Heart left ventricle (tissue), 16 donors: ENCODE measurements around the gene OLFML2B. TPM values are rescaled to one million over a fixed set of nuclear protein-coding genes. Genes with fewer than 3 reads are reported as not detected.

Experiments used
- ATAC-seq, 4 donors: fragments of 200-7000 bp; cut with Tn5 transposase; one replicate each; pipeline ENCODE4 v1.9.1; 2020 to 2022; ENCODE audit warnings: moderate library complexity in 4 of 4, mild to moderate bottlenecking in 3 of 4, moderate number of reproducible peaks in 1 of 4
- DNase-seq, 5 donors: peaks; one replicate each; pipeline ENCODE4 v3.0.0-alpha.2; 2020
- H3K27ac ChIP-seq, 12 donors: fragments of 200-600 bp; sonication (generic) in 4 of 12; one replicate each; pipeline versions ENCODE4 v1.5.0 to v1.8.0; 2016 to 2022; ENCODE audit warnings: mild to moderate bottlenecking in 2 of 12
- H3K27me3 ChIP-seq, 9 donors: fragments of 200-600 bp; sonication (generic) in 2 of 9; one replicate each; pipeline versions ENCODE4 v1.5.1 to v1.8.0; 2016 to 2022; ENCODE audit warnings: mild to moderate bottlenecking in 3 of 9
- H3K36me3 ChIP-seq, 9 donors: fragments of 200-600 bp; sonication (generic) in 2 of 9; one replicate each; pipeline versions ENCODE4 v1.5.0 to v1.8.0; 2018 to 2022; ENCODE audit warnings: mild to moderate bottlenecking in 2 of 9
- H3K4me1 ChIP-seq, 12 donors: fragments of 200-600 bp; sonication (generic) in 4 of 12; one replicate each; pipeline versions ENCODE4 v1.5.0 to v1.8.0; 2016 to 2022; ENCODE audit warnings: mild to moderate bottlenecking in 3 of 12
- H3K4me3 ChIP-seq, 12 donors: fragments of 200-600 bp; sonication (generic) in 4 of 12; one replicate each; pipeline versions ENCODE4 v1.5.0 to v1.8.0; 2017 to 2022; ENCODE audit warnings: mild to moderate bottlenecking in 9 of 12, moderate library complexity in 4 of 12
- H3K9me3 ChIP-seq, 12 donors: fragments of 200-600 bp; sonication (generic) in 4 of 12; one replicate each; pipeline versions ENCODE4 v1.5.0 to v1.8.0; 2016 to 2022; ENCODE audit warnings: mild to moderate bottlenecking in 1 of 12
- CTCF ChIP-seq, 12 donors: fragments of 200-600 bp; sonication (generic) in 4 of 12; IDR thresholded peaks; one replicate each; pipeline versions ENCODE4 v1.5.0 to v1.8.0; 2018 to 2022; ENCODE audit warnings: antibody characterized with exemption in 12 of 12, mild to moderate bottlenecking in 5 of 12
- POLR2A ChIP-seq, 2 donors: fragments of 450-650 bp; IDR thresholded peaks; one replicate each; pipeline ENCODE4 v1.6.1; 2017; ENCODE audit warnings: antibody characterized with exemption in 2 of 2, mild to moderate bottlenecking in 2 of 2, moderate library complexity in 2 of 2
- WGBS, 4 donors: extraction: QIAGEN DNeasy Blood & Tissue Kit in 2 of 4; methylation state at CpG; one replicate each; pipeline versions ENCODE4 v1.1.5 to v1.1.7; 2013 to 2018; 5-methylcytosine and 5-hydroxymethylcytosine counted together
- intact Hi-C, 10 donors: fragments of 100-400 bp; cut with DNase I; formaldehyde crosslinking; loops; one replicate each; pipeline versions ENCODE4 v1.11.1 to v1.14.2; 2022
- polyA plus RNA-seq, 2 donors: library from polyadenylated mRNA; stranded (reverse); fragments of 200-250 nt; gene quantifications; one replicate each; pipeline ENCODE4 v1.2.3, GENCODE V29; 2013
- total RNA-seq, 9 donors: library from RNA; depleted of rRNA in 2 of 9; stranded (reverse); fragments of >200 nt in 2 of 9; fragmentation: NEBNext Ultra II Directional in 3 of 9; extraction: Animal tissue kit (Norgen Biotek cat#: 25700) in 3 of 9; gene quantifications; one replicate each; pipeline versions ENCODE4 v1.1.0 to v1.2.4, GENCODE V29; 2016 to 2023
- donor health status: ischemic (EF 13 %, LVEDD 7.1; RV severe dilation, severe dysfunction).
- donor health status: healthy with polysubstance abuse.
- donor health status: DM: no; HTN: yes; CAD: no.
- donor health status: DM: no; HTN: no; CAD: no.
- donor health status: ischemic (EF 25% LVEDD 6.9; RV normal size, moderate dysfunction).
- donor health status: ischemic (EF 25% LVEDD 5.7; RV mildly dilated, moderate dysfunction).
- donor health status: healthy.
- donor health status: DM: yes; HTN: yes; CAD: no.
- donor health status: ischemic (EF 35%, LVEDD 5.7; RV mildly dilated, moderate dysfunction).
- donor health status: nonischemic (EF 11% LVEDD 7.7; RV severe dilation, severe dysfunction).
- donor health status: DM: yes; HTN: yes; CAD: no.
- donor health status: PGD.
- donor health status: ischemic (EF 29% LVEDD 5.4; RV normal size, mild dysfunction).
- donor health status: nonischemic (EF 23%, LVEDD 6.1; RV moderate dilation, normal function).

Gene OLFML2B
- total and polyA plus RNA-seq, 11 donors, result 0.75 to 39.2 (median 2.8) TPM

GRCh38 chr1:162029157-162029556 is 5.5 kb upstream of the OLFML2B start:
- Histone ChIP-seq H3K4me3 (no peak overlapping the region), H3K36me3 (no peaks in the 10 kb centered on the region), H3K4me1 (peaks cover 0 to 13% (median 5%) of the 10 kb centered on the region in 12 donors), H3K9me3 (no peaks in the 10 kb centered on the region), H3K27ac (no peak overlapping the region), H3K27me3 (peaks cover 0 to 15% (median 0%) of the 10 kb centered on the region in 9 donors)
- TF ChIP-seq POLR2A (IDR thresholded peaks at IDR 0.05) (no peak), CTCF (IDR thresholded peaks at IDR 0.05) (no peak)
- DNase-seq, result no peak
- no peak for ATAC-seq
- intact Hi-C loops, result loop anchor here in 2 of 10 donors (10.0 kb wide), 2 partner anchors 144 to 164 kb away; no protein-coding TSS in a partner anchor
- WGBS, 4 donors, result 46 to 64% (median 53%) methylated on average over 4 of the region's 4 CpGs

- Histone ChIP-seq H3K9me3 (no peaks in the 10 kb centered on the region), H3K27me3 (peaks cover 0 to 15% (median 0%) of the 10 kb centered on the region in 9 donors), H3K4me1 (peaks cover 0 to 16% (median 7%) of the 10 kb centered on the region in 12 donors), H3K36me3 (no peaks in the 10 kb centered on the region), H3K27ac (no peak overlapping the region), H3K4me3 (no peak overlapping the region)
- peak in 1 of 4 donors; percentile 33 for ATAC-seq
- no peak for DNase-seq
- intact Hi-C loops, result loop anchor here in 2 of 10 donors (10.0 kb wide), 2 partner anchors 144 to 164 kb away; no protein-coding TSS in a partner anchor
- 65 to 79% (median 70%) methylated on average over 6 of the region's 6 CpGs for WGBS, 4 donors
- TF ChIP-seq CTCF (IDR thresholded peaks at IDR 0.05), result no peak
- no peak for TF ChIP-seq POLR2A (IDR thresholded peaks at IDR 0.05)
Measured at GRCh38 chr1:162028726-162029125, 5.1 kb upstream of the OLFML2B start.

GRCh38 chr1:162026881-162027280 is 3.2 kb upstream of the OLFML2B start:
- ATAC-seq (no peak), DNase-seq (no peak)
- Histone ChIP-seq H3K9me3 (no peaks in the 10 kb centered on the region), H3K4me1 (peaks cover 0 to 26% (median 7%) of the 10 kb centered on the region in 12 donors), H3K36me3 (no peaks in the 10 kb centered on the region), H3K27ac (peak overlapping the region in 1 of 12 donors; percentile 47), H3K4me3 (no peak overlapping the region), H3K27me3 (peaks cover 0 to 15% (median 0%) of the 10 kb centered on the region in 9 donors)
- intact Hi-C loops, result loop anchor here in 2 of 10 donors (10.0 kb wide), 2 partner anchors 142 to 162 kb away; no protein-coding TSS in a partner anchor
- TF ChIP-seq POLR2A (IDR thresholded peaks at IDR 0.05) (no peak), CTCF (IDR thresholded peaks at IDR 0.05) (no peak)
- 84 to 88% (median 86%) methylated on average over 2 of the region's 2 CpGs for WGBS, 4 donors

- no peak overlapping the region for H3K4me3 ChIP-seq
- 88 to 100% (median 94%) methylated on average over 2 of the region's 2 CpGs for WGBS, 4 donors
- intact Hi-C loops, result loop anchor here in 2 of 10 donors (10.0 kb wide), 2 partner anchors 141 to 161 kb away; no protein-coding TSS in a partner anchor
- peaks cover 0 to 40% (median 13%) of the 10 kb centered on the region in 12 donors for H3K4me1 ChIP-seq
- peaks cover 0 to 15% (median 0%) of the 10 kb centered on the region in 9 donors for H3K27me3 ChIP-seq
- ATAC-seq, result no peak
- TF ChIP-seq POLR2A (IDR thresholded peaks at IDR 0.05), result no peak
- no peak for TF ChIP-seq CTCF (IDR thresholded peaks at IDR 0.05)
- no peaks in the 10 kb centered on the region for H3K36me3 ChIP-seq
- no peak for DNase-seq
- no peak overlapping the region for H3K27ac ChIP-seq
- H3K9me3 ChIP-seq, result no peaks in the 10 kb centered on the region
Measured at GRCh38 chr1:162025541-162025940, 1.9 kb upstream of the OLFML2B start.
